ENCODE measurements around the gene PLPPR5.
"Not testable (repeated sequence)": the region's sequence is repeated elsewhere in the genome, so short reads cannot be mapped to it uniquely, and the experiment has no call there.

PLPPR5 gene

DNA sequence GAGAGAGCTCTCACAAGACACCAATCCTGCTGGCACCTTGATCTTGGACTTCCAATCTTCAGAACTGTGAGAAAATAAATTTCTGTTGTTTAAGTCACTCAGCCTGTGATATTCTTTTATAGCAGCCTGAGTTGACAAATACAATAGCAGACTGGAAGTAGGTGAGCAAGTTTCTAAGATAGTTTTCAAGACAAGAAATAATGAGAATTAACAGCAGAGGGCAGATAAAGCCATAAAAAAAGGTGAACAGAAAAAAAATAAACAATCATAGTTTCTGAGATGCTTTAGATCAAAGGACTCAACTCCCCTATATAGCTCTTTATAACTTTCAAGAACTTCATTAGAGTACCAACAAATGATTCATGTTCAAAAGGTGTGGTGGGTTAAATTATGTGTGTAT, 119.8 kb downstream of the PLPPR5 start:
- Histone ChIP-seq H3K4me1 (ENCODE audit: insufficient read depth, insufficient read length) (no peaks in the 10 kb centered on the region), H3K9ac (ENCODE audit: insufficient read length, low read depth) (no peak overlapping the region), H3K4me3 (ENCODE audit: insufficient read length, low read depth) (no peak overlapping the region), H3K9me3 (ENCODE audit: insufficient read depth, low read length) (peaks cover 18% of the 10 kb centered on the region), H3K36me3 (ENCODE audit: insufficient read depth, insufficient read length, low read length) (no peaks in the 10 kb centered on the region), H3K27me3 (ENCODE audit: insufficient read depth, insufficient read length) (no peaks in the 10 kb centered on the region)
- DNase-seq (ENCODE audit: low read depth, low spot score): no peak
- TF ChIP-seq SUZ12 (IDR thresholded peaks at IDR 0.05; ENCODE audit: extremely low read depth, insufficient read depth, insufficient read length) (no peak), YY1 (IDR thresholded peaks at IDR 0.05; ENCODE audit: insufficient read depth, insufficient read length) (no peak), ZNF274 (IDR thresholded peaks at IDR 0.05; ENCODE audit: low read depth, low read length) (no peak)

DNA sequence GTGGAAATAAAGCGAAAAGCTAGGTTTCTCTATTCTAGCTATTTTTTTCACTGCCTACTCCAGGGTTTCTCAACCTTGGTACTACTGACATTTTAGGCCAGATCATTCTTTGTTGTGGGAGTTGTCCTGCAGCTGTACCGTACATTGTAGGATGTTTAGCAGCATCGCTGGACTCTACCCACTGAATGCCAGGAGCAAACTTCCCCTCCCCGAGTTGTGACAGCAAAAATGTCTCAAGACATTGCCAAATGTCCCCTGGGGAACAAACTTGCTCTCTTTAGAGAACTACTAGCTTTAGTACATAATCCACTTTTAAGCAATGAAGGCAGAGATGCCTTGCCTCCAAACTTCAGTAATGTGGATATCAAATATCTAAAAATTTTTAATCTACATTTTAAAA, 122.8 kb downstream of the PLPPR5 start:
- no peaks in the 10 kb centered on the region for H3K36me3 ChIP-seq (ENCODE audit: insufficient read depth, insufficient read length, low read length)
- no peaks in the 10 kb centered on the region for H3K27me3 ChIP-seq (ENCODE audit: insufficient read depth, insufficient read length)
- no peak for DNase-seq (ENCODE audit: low read depth, low spot score)
- TF ChIP-seq YY1 (IDR thresholded peaks at IDR 0.05; ENCODE audit: insufficient read depth, insufficient read length): no peak
- no peak for TF ChIP-seq SUZ12 (IDR thresholded peaks at IDR 0.05; ENCODE audit: extremely low read depth, insufficient read depth, insufficient read length)
- no peak for TF ChIP-seq ZNF274 (IDR thresholded peaks at IDR 0.05; ENCODE audit: low read depth, low read length)
- no peak overlapping the region for H3K4me3 ChIP-seq (ENCODE audit: insufficient read length, low read depth)
- H3K9me3 ChIP-seq (ENCODE audit: insufficient read depth, low read length): peaks cover 18% of the 10 kb centered on the region
- no peaks in the 10 kb centered on the region for H3K4me1 ChIP-seq (ENCODE audit: insufficient read depth, insufficient read length)
- H3K9ac ChIP-seq (ENCODE audit: insufficient read length, low read depth): no peak overlapping the region

GRCh38 chr1:98881234-98881633, 123.4 kb downstream of the PLPPR5 start:
- H3K27me3 ChIP-seq (ENCODE audit: insufficient read depth, insufficient read length); H3K4me3 ChIP-seq (ENCODE audit: insufficient read length, low read depth); DNase-seq (ENCODE audit: low read depth, low spot score); H3K4me1 ChIP-seq (ENCODE audit: insufficient read depth, insufficient read length); H3K9ac ChIP-seq (ENCODE audit: insufficient read length, low read depth); H3K36me3 ChIP-seq (ENCODE audit: insufficient read depth, insufficient read length, low read length): not testable (repeated sequence)
- H3K9me3 ChIP-seq (ENCODE audit: insufficient read depth, low read length): peaks cover 18% of the 10 kb centered on the region

DNA sequence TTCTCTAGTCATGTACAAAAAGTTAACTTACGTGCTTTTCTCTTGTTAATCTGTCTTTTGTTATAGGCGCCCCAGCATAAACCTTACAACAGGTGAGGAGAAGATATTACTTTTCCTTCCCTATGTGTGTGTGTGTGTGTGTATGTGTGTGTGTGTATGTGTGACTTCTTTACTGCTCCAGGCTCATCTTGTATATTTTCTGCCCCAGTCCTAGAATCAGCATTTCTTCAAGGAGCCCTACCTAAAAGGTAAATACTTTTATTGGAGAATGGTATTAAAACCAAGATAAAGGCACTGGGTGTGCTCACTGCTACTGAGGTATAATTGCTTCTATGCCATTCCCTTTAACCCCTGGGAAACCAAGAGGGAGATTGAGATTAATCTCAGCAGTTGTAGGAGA, 129.8 kb downstream of the PLPPR5 start:
- Histone ChIP-seq H3K9me3 (ENCODE audit: insufficient read depth, low read length) (no peaks in the 10 kb centered on the region), H3K4me1 (ENCODE audit: insufficient read depth, insufficient read length) (no peaks in the 10 kb centered on the region), H3K9ac (ENCODE audit: insufficient read length, low read depth) (no peak overlapping the region), H3K27me3 (ENCODE audit: insufficient read depth, insufficient read length) (no peaks in the 10 kb centered on the region), H3K36me3 (ENCODE audit: insufficient read depth, insufficient read length, low read length) (no peaks in the 10 kb centered on the region), H3K4me3 (ENCODE audit: insufficient read length, low read depth) (no peak overlapping the region)
- no peak for TF ChIP-seq SUZ12 (IDR thresholded peaks at IDR 0.05; ENCODE audit: extremely low read depth, insufficient read depth, insufficient read length)
- no peak for TF ChIP-seq ZNF274 (IDR thresholded peaks at IDR 0.05; ENCODE audit: low read depth, low read length)
- no peak for TF ChIP-seq YY1 (IDR thresholded peaks at IDR 0.05; ENCODE audit: insufficient read depth, insufficient read length)
- DNase-seq (ENCODE audit: low read depth, low spot score): no peak

DNA sequence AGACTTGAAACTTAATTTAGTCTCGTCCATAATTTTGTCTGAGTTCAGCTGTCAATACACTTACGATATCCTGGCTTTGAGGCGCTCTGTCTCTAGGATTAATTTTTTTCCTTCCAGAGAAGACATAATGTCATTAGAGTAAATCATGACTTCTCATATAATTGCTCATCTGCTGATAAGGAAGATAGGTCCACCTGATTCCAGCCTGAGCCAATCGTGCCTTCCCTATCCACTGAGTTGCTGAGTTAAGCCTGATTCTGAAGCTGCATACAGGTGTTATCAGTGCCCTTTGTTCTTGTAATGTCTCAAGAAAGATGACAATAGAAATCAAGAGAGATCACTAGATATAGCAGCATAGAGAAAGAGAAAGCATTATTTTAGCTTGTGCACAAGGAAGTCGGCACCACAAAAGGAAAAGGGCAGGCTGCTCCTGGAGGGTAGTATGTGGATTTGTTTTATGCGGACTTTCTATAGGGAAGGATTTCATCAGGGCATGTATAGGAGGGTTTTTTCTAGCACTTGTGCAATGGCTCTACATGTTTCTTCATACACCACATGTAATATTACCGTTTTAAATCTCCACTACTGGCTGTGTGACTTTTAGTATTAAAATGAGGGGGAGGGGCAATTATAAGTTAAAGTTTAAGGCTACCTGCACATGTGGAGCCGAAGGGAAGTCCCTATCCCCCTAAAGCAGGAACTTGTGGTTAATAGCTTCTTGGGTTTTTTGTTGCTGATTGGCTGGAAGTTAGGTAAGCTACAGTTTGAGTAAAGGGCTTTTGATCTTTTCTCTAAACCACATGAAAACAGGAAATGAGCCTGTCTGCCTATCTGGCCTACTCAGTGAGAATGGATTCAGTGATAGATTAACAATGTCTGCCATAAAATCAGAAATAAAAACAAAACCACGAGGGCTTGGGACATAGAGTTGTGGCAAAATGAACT, 133.4 kb downstream of the PLPPR5 start:
- peaks cover 20% of the 10 kb centered on the region; the same call in 1 of the 2 replicates for H3K9me3 ChIP-seq (ENCODE audit: insufficient read depth, low read length)
- no peak for DNase-seq (ENCODE audit: low read depth, low spot score)
- H3K9ac ChIP-seq (ENCODE audit: insufficient read length, low read depth): no peak overlapping the region
- TF ChIP-seq YY1 (IDR thresholded peaks at IDR 0.05; ENCODE audit: insufficient read depth, insufficient read length) (no peak), ZNF274 (IDR thresholded peaks at IDR 0.05; ENCODE audit: low read depth, low read length) (no peak), SUZ12 (IDR thresholded peaks at IDR 0.05; ENCODE audit: extremely low read depth, insufficient read depth, insufficient read length) (no peak)
- no peak overlapping the region for H3K4me3 ChIP-seq (ENCODE audit: insufficient read length, low read depth)
- H3K27me3 ChIP-seq (ENCODE audit: insufficient read depth, insufficient read length): no peaks in the 10 kb centered on the region
- no peaks in the 10 kb centered on the region for H3K4me1 ChIP-seq (ENCODE audit: insufficient read depth, insufficient read length)
- no peaks in the 10 kb centered on the region for H3K36me3 ChIP-seq (ENCODE audit: insufficient read depth, insufficient read length, low read length)

DNA sequence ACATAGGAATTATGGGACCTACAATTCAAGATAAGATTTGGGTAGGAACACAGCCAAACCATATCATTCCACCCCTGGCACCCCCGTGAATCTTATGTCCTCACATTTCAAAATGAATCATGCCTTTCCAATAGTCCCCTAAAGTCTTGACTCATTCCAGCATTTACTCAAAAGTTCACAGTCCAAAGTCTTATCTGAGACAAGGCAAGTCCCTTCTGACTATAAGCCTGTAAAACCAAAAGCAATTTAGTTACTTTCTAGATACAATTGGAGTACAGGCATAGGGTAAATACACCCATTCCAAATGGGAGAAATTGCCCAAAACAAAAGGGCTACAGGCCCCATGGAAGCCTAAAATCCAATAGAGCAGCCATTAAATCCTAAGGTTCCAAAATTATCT, 138.9 kb downstream of the PLPPR5 start:
- no peak overlapping the region for H3K4me3 ChIP-seq (ENCODE audit: insufficient read length, low read depth)
- H3K4me1 ChIP-seq (ENCODE audit: insufficient read depth, insufficient read length): no peaks in the 10 kb centered on the region
- no peaks in the 10 kb centered on the region for H3K27me3 ChIP-seq (ENCODE audit: insufficient read depth, insufficient read length)
- no peak overlapping the region for H3K9ac ChIP-seq (ENCODE audit: insufficient read length, low read depth)
- no peak for TF ChIP-seq SUZ12 (IDR thresholded peaks at IDR 0.05; ENCODE audit: extremely low read depth, insufficient read depth, insufficient read length)
- TF ChIP-seq ZNF274 (IDR thresholded peaks at IDR 0.05; ENCODE audit: low read depth, low read length): no peak
- no peak for TF ChIP-seq YY1 (IDR thresholded peaks at IDR 0.05; ENCODE audit: insufficient read depth, insufficient read length)
- DNase-seq (ENCODE audit: low read depth, low spot score): no peak
- peaks cover 30% of the 10 kb centered on the region; the same call in 1 of the 2 replicates for H3K9me3 ChIP-seq (ENCODE audit: insufficient read depth, low read length)
- no peaks in the 10 kb centered on the region for H3K36me3 ChIP-seq (ENCODE audit: insufficient read depth, insufficient read length, low read length)

GRCh38 chr1:98860329-98860728, 144.3 kb downstream of the PLPPR5 start:
- DNase-seq (ENCODE audit: low read depth, low spot score): no peak
- H3K9ac ChIP-seq (ENCODE audit: insufficient read length, low read depth): no peak overlapping the region
- no peaks in the 10 kb centered on the region for H3K27me3 ChIP-seq (ENCODE audit: insufficient read depth, insufficient read length)
- H3K36me3 ChIP-seq (ENCODE audit: insufficient read depth, insufficient read length, low read length): no peaks in the 10 kb centered on the region
- TF ChIP-seq SUZ12 (IDR thresholded peaks at IDR 0.05; ENCODE audit: extremely low read depth, insufficient read depth, insufficient read length) (no peak), ZNF274 (IDR thresholded peaks at IDR 0.05; ENCODE audit: low read depth, low read length) (no peak), YY1 (IDR thresholded peaks at IDR 0.05; ENCODE audit: insufficient read depth, insufficient read length) (no peak)
- no peak overlapping the region for H3K4me3 ChIP-seq (ENCODE audit: insufficient read length, low read depth)
- H3K4me1 ChIP-seq (ENCODE audit: insufficient read depth, insufficient read length): no peaks in the 10 kb centered on the region
- peaks cover under 1% of the 10 kb centered on the region; the same call in 1 of the 2 replicates for H3K9me3 ChIP-seq (ENCODE audit: insufficient read depth, low read length)
